ENCODE results near the gene IVL.

DNA sequence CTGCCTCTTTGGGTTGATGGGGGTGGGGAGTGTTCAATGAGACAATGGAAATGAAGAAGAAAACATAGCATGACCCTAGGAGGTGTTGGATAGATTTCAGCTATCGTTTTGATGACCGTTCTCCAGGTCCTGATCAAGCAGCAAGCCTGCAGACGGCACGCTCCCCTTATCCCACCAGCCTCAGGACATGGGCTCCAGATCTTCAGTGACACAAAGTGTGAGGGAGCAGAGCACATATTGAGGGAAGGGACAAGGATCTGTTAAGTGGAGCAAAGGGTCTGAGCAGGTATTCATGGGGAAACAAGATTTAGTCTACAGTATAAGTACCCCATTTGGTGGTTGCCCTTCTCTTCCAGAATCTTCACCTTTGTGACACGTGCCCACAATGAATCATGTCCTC is 43.4 kb downstream of the IVL start:
- TF ChIP-seq, protein P1, sequence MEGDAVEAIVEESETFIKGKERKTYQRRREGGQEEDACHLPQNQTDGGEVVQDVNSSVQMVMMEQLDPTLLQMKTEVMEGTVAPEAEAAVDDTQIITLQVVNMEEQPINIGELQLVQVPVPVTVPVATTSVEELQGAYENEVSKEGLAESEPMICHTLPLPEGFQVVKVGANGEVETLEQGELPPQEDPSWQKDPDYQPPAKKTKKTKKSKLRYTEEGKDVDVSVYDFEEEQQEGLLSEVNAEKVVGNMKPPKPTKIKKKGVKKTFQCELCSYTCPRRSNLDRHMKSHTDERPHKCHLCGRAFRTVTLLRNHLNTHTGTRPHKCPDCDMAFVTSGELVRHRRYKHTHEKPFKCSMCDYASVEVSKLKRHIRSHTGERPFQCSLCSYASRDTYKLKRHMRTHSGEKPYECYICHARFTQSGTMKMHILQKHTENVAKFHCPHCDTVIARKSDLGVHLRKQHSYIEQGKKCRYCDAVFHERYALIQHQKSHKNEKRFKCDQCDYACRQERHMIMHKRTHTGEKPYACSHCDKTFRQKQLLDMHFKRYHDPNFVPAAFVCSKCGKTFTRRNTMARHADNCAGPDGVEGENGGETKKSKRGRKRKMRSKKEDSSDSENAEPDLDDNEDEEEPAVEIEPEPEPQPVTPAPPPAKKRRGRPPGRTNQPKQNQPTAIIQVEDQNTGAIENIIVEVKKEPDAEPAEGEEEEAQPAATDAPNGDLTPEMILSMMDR (IDR thresholded peaks at IDR 0.05; ENCODE audit: low read depth, low read length, missing input control), result no peak
- TF ChIP-seq, protein P2, sequence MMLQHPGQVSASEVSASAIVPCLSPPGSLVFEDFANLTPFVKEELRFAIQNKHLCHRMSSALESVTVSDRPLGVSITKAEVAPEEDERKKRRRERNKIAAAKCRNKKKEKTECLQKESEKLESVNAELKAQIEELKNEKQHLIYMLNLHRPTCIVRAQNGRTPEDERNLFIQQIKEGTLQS (IDR thresholded peaks at IDR 0.05), result no peak
- TF ChIP-seq, protein P3, sequence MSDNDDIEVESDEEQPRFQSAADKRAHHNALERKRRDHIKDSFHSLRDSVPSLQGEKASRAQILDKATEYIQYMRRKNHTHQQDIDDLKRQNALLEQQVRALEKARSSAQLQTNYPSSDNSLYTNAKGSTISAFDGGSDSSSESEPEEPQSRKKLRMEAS (IDR thresholded peaks at IDR 0.05), result no peak

All from liver (tissue), 3 donors.